ENCODE measurements around the gene CXXC5.

The CXXC5 gene

GRCh38 chr5:139653616-139654015 is 5.5 kb downstream of the CXXC5 start:
- H3K27me3 Mint-ChIP-seq (ENCODE audit: low read depth, poor library complexity) = no peaks in the 10 kb centered on the region
- H3K4me3 Mint-ChIP-seq = peak overlapping the region; percentile 99
- DNase-seq = no peak
- H3K4me1 Mint-ChIP-seq = peaks cover 75% of the 10 kb centered on the region
- H3K9me3 Mint-ChIP-seq = no peaks in the 10 kb centered on the region
- H3K36me3 Mint-ChIP-seq (ENCODE audit: low read depth) = no peaks in the 10 kb centered on the region
- peak overlapping the region; percentile 54 for H3K27ac Mint-ChIP-seq
- TF ChIP-seq, protein P1, sequence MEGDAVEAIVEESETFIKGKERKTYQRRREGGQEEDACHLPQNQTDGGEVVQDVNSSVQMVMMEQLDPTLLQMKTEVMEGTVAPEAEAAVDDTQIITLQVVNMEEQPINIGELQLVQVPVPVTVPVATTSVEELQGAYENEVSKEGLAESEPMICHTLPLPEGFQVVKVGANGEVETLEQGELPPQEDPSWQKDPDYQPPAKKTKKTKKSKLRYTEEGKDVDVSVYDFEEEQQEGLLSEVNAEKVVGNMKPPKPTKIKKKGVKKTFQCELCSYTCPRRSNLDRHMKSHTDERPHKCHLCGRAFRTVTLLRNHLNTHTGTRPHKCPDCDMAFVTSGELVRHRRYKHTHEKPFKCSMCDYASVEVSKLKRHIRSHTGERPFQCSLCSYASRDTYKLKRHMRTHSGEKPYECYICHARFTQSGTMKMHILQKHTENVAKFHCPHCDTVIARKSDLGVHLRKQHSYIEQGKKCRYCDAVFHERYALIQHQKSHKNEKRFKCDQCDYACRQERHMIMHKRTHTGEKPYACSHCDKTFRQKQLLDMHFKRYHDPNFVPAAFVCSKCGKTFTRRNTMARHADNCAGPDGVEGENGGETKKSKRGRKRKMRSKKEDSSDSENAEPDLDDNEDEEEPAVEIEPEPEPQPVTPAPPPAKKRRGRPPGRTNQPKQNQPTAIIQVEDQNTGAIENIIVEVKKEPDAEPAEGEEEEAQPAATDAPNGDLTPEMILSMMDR (IDR thresholded peaks at IDR 0.05) = no peak

GRCh38 chr5:139654464-139654863 is 6.3 kb downstream of the CXXC5 start:
- DNase-seq = no peak
- peak overlapping the region; percentile 94 for H3K27ac Mint-ChIP-seq
- peak overlapping the region; percentile 48 for H3K4me3 Mint-ChIP-seq
- TF ChIP-seq, protein P1 (IDR thresholded peaks at IDR 0.05) = no peak
- no peaks in the 10 kb centered on the region for H3K27me3 Mint-ChIP-seq (ENCODE audit: low read depth, poor library complexity)
- no peaks in the 10 kb centered on the region for H3K9me3 Mint-ChIP-seq
- H3K4me1 Mint-ChIP-seq = peaks cover 82% of the 10 kb centered on the region
- no peaks in the 10 kb centered on the region for H3K36me3 Mint-ChIP-seq (ENCODE audit: low read depth)

- TF ChIP-seq, protein P1 (IDR thresholded peaks at IDR 0.05) = no peak
- H3K36me3 Mint-ChIP-seq (ENCODE audit: low read depth) = no peaks in the 10 kb centered on the region
- no peaks in the 10 kb centered on the region for H3K9me3 Mint-ChIP-seq
- H3K4me1 Mint-ChIP-seq = peaks cover 86% of the 10 kb centered on the region
- DNase-seq = no peak
- H3K4me3 Mint-ChIP-seq = peak overlapping the region; percentile 73
- H3K27me3 Mint-ChIP-seq (ENCODE audit: low read depth, poor library complexity) = no peaks in the 10 kb centered on the region
- H3K27ac Mint-ChIP-seq = peak overlapping the region; percentile 98
Observed at GRCh38 chr5:139654871-139655491, 6.8 kb downstream of the CXXC5 start.

DNA sequence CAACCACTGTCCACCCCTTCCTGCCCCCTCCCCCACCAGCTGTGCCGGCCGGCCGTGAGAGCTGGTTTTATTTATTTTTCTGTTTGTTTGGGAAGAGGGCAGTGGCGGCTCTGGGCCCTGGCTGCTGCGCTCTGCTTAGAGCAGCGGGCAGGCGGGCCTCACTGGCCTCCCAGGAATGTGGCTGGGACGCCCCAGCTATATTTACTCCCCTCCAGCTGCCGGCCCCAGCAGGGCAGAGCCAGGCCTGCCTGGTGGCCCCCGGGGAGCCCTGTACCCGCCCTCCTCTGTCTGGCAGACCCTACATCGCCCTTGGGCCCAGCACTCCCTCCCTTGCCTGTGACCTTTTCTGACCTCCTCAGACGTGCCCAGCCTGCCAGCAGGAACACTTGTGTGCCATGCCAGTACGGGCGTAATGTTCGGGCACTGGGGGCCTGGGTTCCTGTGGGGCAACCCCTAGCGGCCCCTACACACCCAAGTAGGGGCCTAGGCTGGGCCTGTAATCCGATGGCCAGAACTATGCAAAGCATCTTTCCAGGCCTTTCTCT is 7.7 kb downstream of the CXXC5 start:
- H3K9me3 Mint-ChIP-seq = no peaks in the 10 kb centered on the region
- peak; percentile 54 for DNase-seq
- TF ChIP-seq, protein P1 (IDR thresholded peaks at IDR 0.05) = no peak
- H3K36me3 Mint-ChIP-seq (ENCODE audit: low read depth) = no peaks in the 10 kb centered on the region
- peak overlapping the region; percentile 73 for H3K4me3 Mint-ChIP-seq
- H3K4me1 Mint-ChIP-seq = peaks cover 92% of the 10 kb centered on the region
- no peaks in the 10 kb centered on the region for H3K27me3 Mint-ChIP-seq (ENCODE audit: low read depth, poor library complexity)
- peak overlapping the region; percentile 98 for H3K27ac Mint-ChIP-seq

- Mint-ChIP-seq H3K27ac (peak overlapping the region; percentile 93), H3K27me3 (ENCODE audit: low read depth, poor library complexity) (no peaks in the 10 kb centered on the region), H3K4me1 (peaks cover 94% of the 10 kb centered on the region), H3K36me3 (ENCODE audit: low read depth) (no peaks in the 10 kb centered on the region), H3K9me3 (no peaks in the 10 kb centered on the region), H3K4me3 (peak overlapping the region; percentile 55)
- no peak for DNase-seq
- TF ChIP-seq, protein P1 (IDR thresholded peaks at IDR 0.05) = no peak
Observed at GRCh38 chr5:139657363-139658321, 9.5 kb downstream of the CXXC5 start.
